WTC11 (cell line): Measurements from ENCODE around the gene PPFIBP1. TPM values are rescaled to one million over a fixed set of nuclear protein-coding genes. Genes with fewer than 3 reads are reported as not detected.

Experiments used
- ATAC-seq: fragments of 200-7000 bp; cut with Tn5 transposase; 2 replicates; pipeline ENCODE4 v1.10.0; 2021; ENCODE audit warnings: mild to moderate bottlenecking, moderate library complexity
- CTCF ChIA-PET: fragments of 300-600 bp; sonication (Branson Sonifier 250); formaldehyde crosslinking; loops from one replicate; lab custom pipeline; 2021; ENCODE audit warnings: antibody characterized with exemption; lab: Charles Lee
- POLR2A ChIA-PET: fragments of 350-600 bp; sonication (Branson Sonifier 250); formaldehyde crosslinking; loops from one replicate; lab custom pipeline; 2021; ENCODE audit warnings: antibody characterized with exemption; lab: Charles Lee
- DNase-seq: peaks from one replicate; pipeline ENCODE4 v3.0.0; 2021; ENCODE audit warnings: low spot score
- H3K27ac Mint-ChIP-seq: 2 replicates; pipeline ENCODE4 v1.8.0; 2021; ENCODE audit warnings: mixed read lengths
- H3K27me3 Mint-ChIP-seq: 2 replicates; pipeline ENCODE4 v1.8.0; 2021; ENCODE audit warnings: low read depth, mild to moderate bottlenecking, moderate library complexity, mixed read lengths
- H3K36me3 Mint-ChIP-seq: 2 replicates; pipeline ENCODE4 v1.8.0; 2021; ENCODE audit warnings: mixed read lengths
- H3K4me1 Mint-ChIP-seq: 2 replicates; pipeline ENCODE4 v1.8.0; 2022; ENCODE audit warnings: mixed read lengths
- H3K4me3 Mint-ChIP-seq: 2 replicates; pipeline ENCODE4 v1.8.0; 2021; ENCODE audit warnings: mild to moderate bottlenecking, moderate library complexity, mixed read lengths
- H3K9me3 Mint-ChIP-seq: 2 replicates; pipeline ENCODE4 v1.8.0; 2021; ENCODE audit warnings: mixed read lengths
- ARID4B ChIP-seq: sonication (generic); formaldehyde crosslinking; IDR thresholded peaks from 2 replicates; pipeline ENCODE4 v1.8.0; 2023; ENCODE audit warnings: missing genetic modification reagents, mild to moderate bottlenecking, borderline replicate concordance
- ESRRA ChIP-seq: sonication (generic); formaldehyde crosslinking; IDR thresholded peaks from 2 replicates; pipeline ENCODE4 v1.8.1; 2022; ENCODE audit warnings: mild to moderate bottlenecking, missing genetic modification reagents, borderline replicate concordance
- FOXJ3 ChIP-seq: sonication (generic); formaldehyde crosslinking; IDR thresholded peaks from 2 replicates; pipeline ENCODE4 v1.9.0; 2021; ENCODE audit warnings: missing genetic modification reagents, mild to moderate bottlenecking, borderline replicate concordance
- FOXP4 ChIP-seq: sonication (generic); formaldehyde crosslinking; IDR thresholded peaks from 2 replicates; pipeline ENCODE4 v1.8.0; 2022; ENCODE audit warnings: mild to moderate bottlenecking, missing genetic modification reagents
- HMGA2 ChIP-seq: fragments of 250-450 bp; sonication (Bioruptor Pico); IDR thresholded peaks from 2 replicates; pipeline ENCODE4 v1.4.0; 2021; ENCODE audit warnings: mild to moderate bottlenecking, moderate library complexity
- HMGXB4 ChIP-seq: sonication (generic); formaldehyde crosslinking; IDR thresholded peaks from 2 replicates; pipeline ENCODE4 v1.8.1; 2023; ENCODE audit warnings: mild to moderate bottlenecking, moderate library complexity, missing genetic modification reagents
- IRF2 ChIP-seq: sonication (generic); formaldehyde crosslinking; IDR thresholded peaks from 2 replicates; pipeline ENCODE4 v1.8.0; 2022; ENCODE audit warnings: low read depth, missing genetic modification reagents, borderline replicate concordance
- JAZF1 ChIP-seq: fragments of 250-450 bp; sonication (Bioruptor Pico); IDR thresholded peaks from 2 replicates; pipeline ENCODE4 v1.9.0; 2021; ENCODE audit warnings: moderate library complexity, mild to moderate bottlenecking, inconsistent platforms
- MLX ChIP-seq: sonication (generic); formaldehyde crosslinking; IDR thresholded peaks from 2 replicates; pipeline ENCODE4 v1.8.1; 2023; ENCODE audit warnings: mild to moderate bottlenecking, missing genetic modification reagents, moderate library complexity
- SMAD3 ChIP-seq: sonication (generic); formaldehyde crosslinking; IDR thresholded peaks from 2 replicates; pipeline ENCODE4 v1.8.0; 2022; ENCODE audit warnings: missing genetic modification reagents, mild to moderate bottlenecking, borderline replicate concordance
- SP1 ChIP-seq: sonication (generic); formaldehyde crosslinking; conservative IDR thresholded peaks from 2 replicates; pipeline ENCODE4 v1.8.1; 2022; ENCODE audit warnings: missing genetic modification reagents
- TCF7 ChIP-seq: sonication (generic); formaldehyde crosslinking; IDR thresholded peaks from 2 replicates; pipeline ENCODE4 v1.8.0; 2022; ENCODE audit warnings: mild to moderate bottlenecking, low read depth, missing genetic modification reagents, moderate library complexity
- TEAD1 ChIP-seq: sonication (generic); formaldehyde crosslinking; IDR thresholded peaks from 2 replicates; pipeline ENCODE4 v1.8.0; 2022; ENCODE audit warnings: mild to moderate bottlenecking, missing genetic modification reagents
- ZNF121 ChIP-seq: sonication (generic); formaldehyde crosslinking; IDR thresholded peaks from 2 replicates; pipeline ENCODE4 v1.8.0; 2023; ENCODE audit warnings: missing genetic modification reagents
- ZNF232 ChIP-seq: sonication (generic); formaldehyde crosslinking; IDR thresholded peaks from 2 replicates; pipeline ENCODE4 v1.8.0; 2022; ENCODE audit warnings: mild to moderate bottlenecking, missing genetic modification reagents
- ZNF396 ChIP-seq: fragments of 250-450 bp; sonication (Bioruptor Pico); IDR thresholded peaks from 2 replicates; pipeline ENCODE4 v1.8.0; 2021; ENCODE audit warnings: mild to moderate bottlenecking, moderate library complexity, borderline replicate concordance
- ZNF532 ChIP-seq: fragments of 250-450 bp; sonication (Bioruptor Pico); IDR thresholded peaks from 2 replicates; pipeline ENCODE4 v1.9.0; 2021; ENCODE audit warnings: mild to moderate bottlenecking, borderline replicate concordance
- ZSCAN18 ChIP-seq: fragments of 250-450 bp; sonication (Bioruptor Pico); IDR thresholded peaks from 2 replicates; pipeline ENCODE4 v2.1.2; 2022; ENCODE audit warnings: mild to moderate bottlenecking, moderate library complexity
- total RNA-seq: library from RNA; stranded (reverse); gene quantifications from 3 replicates; pipeline ENCODE4 v1.2.3, GENCODE V29; 2021

Gene PPFIBP1
- total RNA-seq, 1 experiment from 2014 or later: 27.7 TPM

- no peak for TF ChIP-seq JAZF1 (CRISPR knock-in tag)
- no peak for TF ChIP-seq MLX (CRISPR knock-in tag)
- no peak for TF ChIP-seq ZNF232 (CRISPR knock-in tag)
- no peak for TF ChIP-seq ZNF396 (CRISPR knock-in tag)
- no peak for TF ChIP-seq ESRRA (CRISPR knock-in tag)
- no peak for TF ChIP-seq ZSCAN18
- TF ChIP-seq SP1 (CRISPR knock-in tag): no peak
- no peak for TF ChIP-seq ARID4B (CRISPR knock-in tag)
- no peak for TF ChIP-seq HMGA2 (CRISPR knock-in tag)
- no peak for TF ChIP-seq ZNF121
- TF ChIP-seq, all 79 proteins: peak for 0
Measured at GRCh38 chr12:27516625-27517024, 7.4 kb upstream of the PPFIBP1 start (continued).

GRCh38 chr12:27517546-27517945 is 6.5 kb upstream of the PPFIBP1 start:
- TF ChIP-seq ZNF232 (CRISPR knock-in tag) (no peak), TEAD1 (no peak), SMAD3 (CRISPR knock-in tag) (no peak), IRF2 (CRISPR knock-in tag) (no peak), FOXJ3 (CRISPR knock-in tag) (no peak), TCF7 (CRISPR knock-in tag) (no peak), JAZF1 (CRISPR knock-in tag) (no peak), FOXP4 (CRISPR knock-in tag) (no peak), HMGXB4 (CRISPR knock-in tag) (no peak), ZNF532 (CRISPR knock-in tag) (no peak), SP1 (CRISPR knock-in tag) (no peak)

More at GRCh38 chr12:27517546-27517945, 6.5 kb upstream of the PPFIBP1 start:
- no peaks in the 10 kb centered on the region for H3K9me3 Mint-ChIP-seq
- ChIA-PET POLR2A (no interaction called here), CTCF (interaction anchor here (0.7 kb wide), 1 partner anchor 19 kb away, joined by 3 read pairs; no protein-coding TSS in a partner anchor)
- peaks cover 27% of the 10 kb centered on the region for H3K4me1 Mint-ChIP-seq
- no peaks in the 10 kb centered on the region for H3K36me3 Mint-ChIP-seq
- no peak overlapping the region for H3K27ac Mint-ChIP-seq
- H3K4me3 Mint-ChIP-seq: no peak overlapping the region
- ATAC-seq (no peak), DNase-seq (no peak)
- H3K27me3 Mint-ChIP-seq: peaks cover 20% of the 10 kb centered on the region
